Nephron (organoid): Measurements from ENCODE around the gene HHLA2.

Experiments used
- H3K27ac Mint-ChIP-seq, 3 experiments: 2 replicates each; pipeline ENCODE4 v1.8.0; 2020; ENCODE audit warnings: mixed read lengths in 3 of 3, mild to moderate bottlenecking in 2 of 3, moderate library complexity in 1 of 3
- H3K27me3 Mint-ChIP-seq: 2 replicates; pipeline ENCODE4 v1.8.0; 2021; ENCODE audit warnings: low read depth, mild to moderate bottlenecking, moderate library complexity, mixed read lengths
- H3K36me3 Mint-ChIP-seq: 2 replicates; pipeline ENCODE4 v1.8.0; 2020; ENCODE audit warnings: low read depth, mixed read lengths
- H3K4me1 Mint-ChIP-seq: 2 replicates; pipeline ENCODE4 v1.8.0; 2020; ENCODE audit warnings: mixed read lengths
- H3K4me3 Mint-ChIP-seq, 3 experiments: 2 replicates each; pipeline ENCODE4 v1.8.0; 2020; ENCODE audit warnings: mild to moderate bottlenecking in 3 of 3, mixed read lengths in 3 of 3, moderate library complexity in 2 of 3
- H3K9me3 Mint-ChIP-seq: 2 replicates; pipeline ENCODE4 v1.8.0; 2020; ENCODE audit warnings: mixed read lengths
- CTCF ChIP-seq, 3 experiments: fragments of 200-600 bp; sonication (generic); IDR thresholded peaks; one replicate each; pipeline ENCODE4 v1.5.0; 2021; ENCODE audit warnings: antibody characterized with exemption in 3 of 3; ENCODE audit not compliant: unreplicated experiment in 3 of 3

HHLA2 gene

GRCh38 chr3:108315767-108316301 lies 19.5 kb downstream of the HHLA2 start:
- Mint-ChIP-seq H3K27ac (no peak overlapping the region), H3K9me3 (no peaks in the 10 kb centered on the region), H3K4me1 (peaks cover 4% of the 10 kb centered on the region), H3K4me3 (no peak overlapping the region), H3K27me3 (peaks cover 8% of the 10 kb centered on the region), H3K36me3 (no peaks in the 10 kb centered on the region)
- no peak for TF ChIP-seq CTCF (IDR thresholded peaks at IDR 0.05; ENCODE audit: unreplicated experiment in 3 of 3)

- Mint-ChIP-seq H3K36me3 (no peaks in the 10 kb centered on the region), H3K27me3 (no peaks in the 10 kb centered on the region), H3K4me1 (peaks cover 4% of the 10 kb centered on the region), H3K4me3 (no peak overlapping the region), H3K9me3 (no peaks in the 10 kb centered on the region), H3K27ac (no peak overlapping the region)
- TF ChIP-seq CTCF (IDR thresholded peaks at IDR 0.05; ENCODE audit: unreplicated experiment in 3 of 3), result no peak
Measured at GRCh38 chr3:108319428-108320082, 23.2 kb downstream of the HHLA2 start.

- no peaks in the 10 kb centered on the region for H3K9me3 Mint-ChIP-seq
- H3K36me3 Mint-ChIP-seq, result no peaks in the 10 kb centered on the region
- H3K4me3 Mint-ChIP-seq, result no peak overlapping the region
- H3K27me3 Mint-ChIP-seq, result no peaks in the 10 kb centered on the region
- peaks cover 4% of the 10 kb centered on the region for H3K4me1 Mint-ChIP-seq
- H3K27ac Mint-ChIP-seq, result no peak overlapping the region
- TF ChIP-seq CTCF (IDR thresholded peaks at IDR 0.05; ENCODE audit: unreplicated experiment in 3 of 3), result no peak
Measured at GRCh38 chr3:108320746-108321350, 24.5 kb downstream of the HHLA2 start.

GRCh38 chr3:108322352-108322751 lies 26.0 kb downstream of the HHLA2 start:
- no peaks in the 10 kb centered on the region for H3K27me3 Mint-ChIP-seq
- no peak for TF ChIP-seq CTCF (IDR thresholded peaks at IDR 0.05; ENCODE audit: unreplicated experiment in 3 of 3)
- H3K27ac Mint-ChIP-seq, result no peak overlapping the region
- peaks cover 6% of the 10 kb centered on the region for H3K9me3 Mint-ChIP-seq
- H3K36me3 Mint-ChIP-seq, result no peaks in the 10 kb centered on the region
- no peak overlapping the region for H3K4me3 Mint-ChIP-seq
- peaks cover 4% of the 10 kb centered on the region for H3K4me1 Mint-ChIP-seq

GRCh38 chr3:108324177-108324576 lies 27.8 kb downstream of the HHLA2 start:
- H3K27ac Mint-ChIP-seq, result no peak overlapping the region
- H3K9me3 Mint-ChIP-seq, result peaks cover 9% of the 10 kb centered on the region
- TF ChIP-seq CTCF (IDR thresholded peaks at IDR 0.05; ENCODE audit: unreplicated experiment in 3 of 3), result no peak
- H3K4me3 Mint-ChIP-seq, result no peak overlapping the region
- no peaks in the 10 kb centered on the region for H3K27me3 Mint-ChIP-seq
- H3K36me3 Mint-ChIP-seq, result no peaks in the 10 kb centered on the region
- peaks cover 4% of the 10 kb centered on the region for H3K4me1 Mint-ChIP-seq

GRCh38 chr3:108327168-108327567 lies 30.8 kb downstream of the HHLA2 start:
- Mint-ChIP-seq H3K27me3 (no peaks in the 10 kb centered on the region), H3K9me3 (peaks cover 9% of the 10 kb centered on the region), H3K36me3 (no peaks in the 10 kb centered on the region), H3K27ac (no peak overlapping the region), H3K4me1 (no peaks in the 10 kb centered on the region), H3K4me3 (no peak overlapping the region)
- TF ChIP-seq CTCF (IDR thresholded peaks at IDR 0.05; ENCODE audit: unreplicated experiment in 3 of 3), result no peak
